ENCODE measurements around the gene ZNF723. TPM values are rescaled to one million over a fixed set of nuclear protein-coding genes. Genes with fewer than 3 reads are reported as not detected.
A peak's percentile ranks its signal among the peaks of the same experiment; 100 is the strongest.

Gene ZNF723
- total RNA-seq, 6 donors from 2014 or later: not detected

GRCh38 chr19:22882797-22883196 lies 50.7 kb downstream of the ZNF723 start:
- H3K4me1 ChIP-seq: no peaks in the 10 kb centered on the region
- no peaks in the 10 kb centered on the region for H3K27me3 ChIP-seq
- no peaks in the 10 kb centered on the region for H3K36me3 ChIP-seq
- TF ChIP-seq, protein P1, sequence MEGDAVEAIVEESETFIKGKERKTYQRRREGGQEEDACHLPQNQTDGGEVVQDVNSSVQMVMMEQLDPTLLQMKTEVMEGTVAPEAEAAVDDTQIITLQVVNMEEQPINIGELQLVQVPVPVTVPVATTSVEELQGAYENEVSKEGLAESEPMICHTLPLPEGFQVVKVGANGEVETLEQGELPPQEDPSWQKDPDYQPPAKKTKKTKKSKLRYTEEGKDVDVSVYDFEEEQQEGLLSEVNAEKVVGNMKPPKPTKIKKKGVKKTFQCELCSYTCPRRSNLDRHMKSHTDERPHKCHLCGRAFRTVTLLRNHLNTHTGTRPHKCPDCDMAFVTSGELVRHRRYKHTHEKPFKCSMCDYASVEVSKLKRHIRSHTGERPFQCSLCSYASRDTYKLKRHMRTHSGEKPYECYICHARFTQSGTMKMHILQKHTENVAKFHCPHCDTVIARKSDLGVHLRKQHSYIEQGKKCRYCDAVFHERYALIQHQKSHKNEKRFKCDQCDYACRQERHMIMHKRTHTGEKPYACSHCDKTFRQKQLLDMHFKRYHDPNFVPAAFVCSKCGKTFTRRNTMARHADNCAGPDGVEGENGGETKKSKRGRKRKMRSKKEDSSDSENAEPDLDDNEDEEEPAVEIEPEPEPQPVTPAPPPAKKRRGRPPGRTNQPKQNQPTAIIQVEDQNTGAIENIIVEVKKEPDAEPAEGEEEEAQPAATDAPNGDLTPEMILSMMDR (IDR thresholded peaks at IDR 0.05): peak in 3 of 6 experiments; percentile 16 to 50 (median 45)
- TF ChIP-seq EP300 (IDR thresholded peaks at IDR 0.05): no peak
- DNase-seq (no peak), ATAC-seq (ENCODE audit: low FRiP score in 2 of 2) (peak in 1 of 2 donors; percentile 50)
- H3K4me3 ChIP-seq: no peak overlapping the region
- 0 to 2% methylated on average over 3 of the region's 3 CpGs for WGBS, 2 donors
- peaks cover 0 to 10% (median 0%) of the 10 kb centered on the region in 4 donors for H3K9me3 ChIP-seq
- H3K27ac ChIP-seq: no peak overlapping the region

DNA sequence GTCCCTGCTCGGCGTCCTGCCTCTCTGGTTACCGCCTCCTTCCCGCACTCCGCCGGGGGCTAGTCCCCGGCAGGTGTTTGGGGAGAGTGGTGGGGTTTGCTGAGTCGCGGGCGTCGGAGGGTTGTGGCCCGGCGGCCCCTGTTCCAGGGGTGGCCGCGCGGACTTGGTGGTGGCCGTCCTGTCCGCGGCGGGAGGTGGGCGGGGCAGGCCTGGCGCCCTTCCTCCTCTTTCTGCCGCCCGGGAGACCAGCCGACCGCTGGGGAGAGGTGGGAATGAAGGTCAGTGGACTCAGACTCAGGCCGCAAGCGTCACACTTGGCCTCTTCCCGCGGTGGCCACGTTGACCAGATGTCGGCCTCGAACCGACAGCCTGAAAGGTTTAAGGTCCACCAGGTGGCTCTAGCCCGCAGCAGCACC lies 61.8 kb downstream of the ZNF723 start:
- ATAC-seq (ENCODE audit: low FRiP score in 2 of 2) (peak; percentile 10 to 57), DNase-seq (peak in 1 of 2 donors; percentile 59)
- no peak overlapping the region for H3K4me3 ChIP-seq
- no peak for TF ChIP-seq POLR2AphosphoS5 (IDR thresholded peaks at IDR 0.05)
- no peak overlapping the region for H3K27ac ChIP-seq
- H3K4me1 ChIP-seq: no peaks in the 10 kb centered on the region
- 94 to 96% methylated on average over 5 to 35 of the region's 35 CpGs for WGBS, 2 donors
- H3K9me3 ChIP-seq: peaks cover 0 to 35% (median 4%) of the 10 kb centered on the region in 4 donors
- no peaks in the 10 kb centered on the region for H3K27me3 ChIP-seq
- no peaks in the 10 kb centered on the region for H3K36me3 ChIP-seq

- 95% methylated on average over 30 to 47 of the region's 47 CpGs for WGBS, 2 donors
- H3K27me3 ChIP-seq: no peaks in the 10 kb centered on the region
- H3K36me3 ChIP-seq: no peaks in the 10 kb centered on the region
- H3K27ac ChIP-seq: no peak overlapping the region
- H3K9me3 ChIP-seq: peaks cover 0 to 44% (median 19%) of the 10 kb centered on the region in 4 donors
- peak; percentile 23 to 28 for ATAC-seq (ENCODE audit: low FRiP score in 2 of 2)
- TF ChIP-seq POLR2A (IDR thresholded peaks at IDR 0.05): no peak
- TF ChIP-seq, protein P1 (IDR thresholded peaks at IDR 0.05): no peak
- TF ChIP-seq EP300 (IDR thresholded peaks at IDR 0.05): no peak
- no peak for TF ChIP-seq POLR2AphosphoS5 (IDR thresholded peaks at IDR 0.05)
- DNase-seq: peak in 1 of 2 donors; percentile 66
- H3K4me3 ChIP-seq: no peak overlapping the region
- H3K4me1 ChIP-seq: no peaks in the 10 kb centered on the region
Measured at GRCh38 chr19:22901431-22902130, 69.5 kb downstream of the ZNF723 start.

Small RNA genes lying within 50 kb of the gene (small RNA-seq; reads per million reads assigned to genes)
- 0 reads per million in 4 donors for gene VN1R88P

Other genes starting within 250 kb of the ZNF723 start
- gene ZNF492, start 198.0 kb upstream of the ZNF723 start, total RNA-seq: 1 to 10 TPM in 1 of 6 donors, under 1 TPM in 3, not detected in 2; 0.15 to 2.1 (median 0.40) TPM
- gene ZNF99, start 48.1 kb upstream of the ZNF723 start, total RNA-seq: under 1 TPM in 2 of 6 donors, not detected in 4; 0.03 to 0.30 TPM
- under 1 TPM in 3 of 6 donors, not detected in 3; 0.23 to 0.79 (median 0.47) TPM for gene ZNF728, start 170.9 kb downstream of the ZNF723 start, total RNA-seq

Data from upper lobe of left lung (tissue), 6 donors.